ENCODE results near the gene MIGA2. TPM values are rescaled to one million over a fixed set of nuclear protein-coding genes. Genes with fewer than 3 reads are reported as not detected.

Gene MIGA2
- total RNA-seq, 1 experiment from 2014 or later: 34.8 TPM

- Histone ChIP-seq H3K4me1 (no peaks in the 10 kb centered on the region), H3K36me3 (ENCODE audit: control insufficient read depth, insufficient read depth, low read length) (peaks cover 3% of the 10 kb centered on the region), H3K9me3 (no peaks in the 10 kb centered on the region), H3K27me3 (replicated peaks; ENCODE audit: control insufficient read depth, insufficient read depth, low read length) (no peaks in the 10 kb centered on the region), H3K4me3 (ENCODE audit: low read depth, low read length) (no peak overlapping the region)
- CTCF ChIA-PET: no interaction called here
- Mint-ChIP-seq H3K4me1 (ENCODE audit: low read depth, unreplicated experiment) (no peaks in the 10 kb centered on the region), H3K9me3 (ENCODE audit: unreplicated experiment) (no peaks in the 10 kb centered on the region), H3K36me3 (ENCODE audit: insufficient read depth, unreplicated experiment) (peaks cover 37% of the 10 kb centered on the region), H3K27me3 (ENCODE audit: insufficient read depth, unreplicated experiment) (no peaks in the 10 kb centered on the region), H3K4me3 (ENCODE audit: unreplicated experiment) (no peak overlapping the region), H3K27ac (ENCODE audit: unreplicated experiment) (no peak overlapping the region)
- intact Hi-C loops (cut with micrococcal nuclease; ENCODE audit: unreplicated experiment): no loop called here
- POLR2A ChIA-PET: no interaction called here
- peak in 1 of 2 experiments; percentile 30 for DNase-seq
- no TSS peak for BruUV-seq (replicated peaks)
- TF ChIP-seq CTCF (IDR thresholded peaks at IDR 0.05; ENCODE audit: insufficient read depth in 1 of 2, low read depth in 1 of 2, low read length in 1 of 2, severe bottlenecking in 1 of 2, unreplicated experiment in 1 of 2): no peak
Measured at GRCh38 chr9:129059796-129060785, 23.7 kb downstream of the MIGA2 start.

GRCh38 chr9:129060991-129061390 lies 24.6 kb downstream of the MIGA2 start:
- intact Hi-C loops (cut with micrococcal nuclease; ENCODE audit: unreplicated experiment): no loop called here
- H3K27me3 Mint-ChIP-seq (ENCODE audit: insufficient read depth, unreplicated experiment): no peaks in the 10 kb centered on the region
- H3K9me3 Mint-ChIP-seq (ENCODE audit: unreplicated experiment): no peaks in the 10 kb centered on the region
- Histone ChIP-seq H3K4me3 (ENCODE audit: low read depth, low read length) (no peak overlapping the region), H3K36me3 (ENCODE audit: control insufficient read depth, insufficient read depth, low read length) (peaks cover 3% of the 10 kb centered on the region), H3K4me1 (no peaks in the 10 kb centered on the region), H3K27me3 (replicated peaks; ENCODE audit: control insufficient read depth, insufficient read depth, low read length) (no peaks in the 10 kb centered on the region), H3K9me3 (no peaks in the 10 kb centered on the region)
- no peaks in the 10 kb centered on the region for H3K4me1 Mint-ChIP-seq (ENCODE audit: low read depth, unreplicated experiment)
- POLR2A ChIA-PET: no interaction called here
- no peak overlapping the region for H3K27ac Mint-ChIP-seq (ENCODE audit: unreplicated experiment)
- peaks cover 46% of the 10 kb centered on the region for H3K36me3 Mint-ChIP-seq (ENCODE audit: insufficient read depth, unreplicated experiment)
- DNase-seq: peak in 1 of 2 experiments; percentile 27
- H3K4me3 Mint-ChIP-seq (ENCODE audit: unreplicated experiment): no peak overlapping the region
- CTCF ChIA-PET: no interaction called here
- TF ChIP-seq CTCF (IDR thresholded peaks at IDR 0.05; ENCODE audit: insufficient read depth in 1 of 2, low read depth in 1 of 2, low read length in 1 of 2, severe bottlenecking in 1 of 2, unreplicated experiment in 1 of 2): no peak
- BruUV-seq (replicated peaks): no TSS peak

GRCh38 chr9:129063061-129063460 lies 26.6 kb downstream of the MIGA2 start:
- no TSS peak for BruUV-seq (replicated peaks)
- Histone ChIP-seq H3K9me3 (no peaks in the 10 kb centered on the region), H3K4me1 (no peaks in the 10 kb centered on the region), H3K4me3 (ENCODE audit: low read depth, low read length) (no peak overlapping the region), H3K27me3 (replicated peaks; ENCODE audit: control insufficient read depth, insufficient read depth, low read length) (no peaks in the 10 kb centered on the region), H3K36me3 (ENCODE audit: control insufficient read depth, insufficient read depth, low read length) (peaks cover 3% of the 10 kb centered on the region)
- Mint-ChIP-seq H3K27me3 (ENCODE audit: insufficient read depth, unreplicated experiment) (no peaks in the 10 kb centered on the region), H3K4me3 (ENCODE audit: unreplicated experiment) (no peak overlapping the region), H3K9me3 (ENCODE audit: unreplicated experiment) (no peaks in the 10 kb centered on the region), H3K36me3 (ENCODE audit: insufficient read depth, unreplicated experiment) (peaks cover 52% of the 10 kb centered on the region), H3K27ac (ENCODE audit: unreplicated experiment) (no peak overlapping the region), H3K4me1 (ENCODE audit: low read depth, unreplicated experiment) (no peaks in the 10 kb centered on the region)
- POLR2A ChIA-PET: no interaction called here
- peak in 1 of 2 experiments; percentile 38 for DNase-seq
- intact Hi-C loops (cut with micrococcal nuclease; ENCODE audit: unreplicated experiment): no loop called here
- TF ChIP-seq CTCF (IDR thresholded peaks at IDR 0.05; ENCODE audit: insufficient read depth in 1 of 2, low read depth in 1 of 2, low read length in 1 of 2, severe bottlenecking in 1 of 2, unreplicated experiment in 1 of 2): no peak
- CTCF ChIA-PET: no interaction called here

All from Caco-2 (cell line).